Endometrial microvascular endothelial cells (primary cell): ENCODE measurements around the gene CD99. TPM values are rescaled to one million over a fixed set of nuclear protein-coding genes. Genes with fewer than 3 reads are reported as not detected.
"Not testable (repeated sequence)": the region's sequence is repeated elsewhere in the genome, so short reads cannot be mapped to it uniquely, and the experiment has no call there.

ENCODE experiments used
- in situ Hi-C: cut with HindIII; loops from 2 replicates; pipeline ENCODE4 v1.10.0; 2017; ENCODE audit warnings: low sequenced_read_pairs, low pct_unique_long_range_greater_than_20kb; ENCODE audit errors: inconsistent ontology term
- total RNA-seq: library from RNA; depleted of rRNA; stranded (reverse); fragments of >200 nt; gene quantifications from one replicate; pipeline ENCODE4 v1.2.3, GENCODE V29; 2015; ENCODE audit errors: inconsistent ontology term

CD99 gene
- total RNA-seq, 1 donor from 2014 or later = 443 TPM

- in situ Hi-C loops = no loop called here
Measured at GRCh38 chrX:2756548-2756947, 65.5 kb downstream of the CD99 start.

- in situ Hi-C loops = no loop called here
Measured at GRCh38 chrX:2761246-2761645, 70.2 kb downstream of the CD99 start.

GRCh38 chrX:2762671-2763070 is 71.6 kb downstream of the CD99 start:
- in situ Hi-C loops = not testable (repeated sequence)

- in situ Hi-C loops = not testable (repeated sequence)
Measured at GRCh38 chrX:2764766-2765548, 73.9 kb downstream of the CD99 start.

GRCh38 chrX:2765549-2765830 is 74.4 kb downstream of the CD99 start:
- in situ Hi-C loops = no loop called here

- in situ Hi-C loops = no loop called here
Measured at GRCh38 chrX:2766906-2767305, 75.8 kb downstream of the CD99 start.

- in situ Hi-C loops = no loop called here
Measured at GRCh38 chrX:2767631-2768455, 76.7 kb downstream of the CD99 start.

- in situ Hi-C loops = no loop called here
Measured at GRCh38 chrX:2769615-2770014, 78.5 kb downstream of the CD99 start.

GRCh38 chrX:2773166-2774055 is 82.3 kb downstream of the CD99 start:
- in situ Hi-C loops = not testable (repeated sequence)

GRCh38 chrX:2774057-2774456 is 83.0 kb downstream of the CD99 start:
- in situ Hi-C loops = no loop called here

GRCh38 chrX:2774776-2775175 is 83.7 kb downstream of the CD99 start:
- in situ Hi-C loops = no loop called here

- in situ Hi-C loops = not testable (repeated sequence)
Measured at GRCh38 chrX:2780472-2781225, 89.6 kb downstream of the CD99 start.

- in situ Hi-C loops = no loop called here
Measured at GRCh38 chrX:2781226-2781571, 90.1 kb downstream of the CD99 start.

- in situ Hi-C loops = no loop called here
Measured at GRCh38 chrX:2781698-2782097, 90.6 kb downstream of the CD99 start.

- in situ Hi-C loops = no loop called here
Measured at GRCh38 chrX:2782171-2782570, 91.1 kb downstream of the CD99 start.

- in situ Hi-C loops = no loop called here
Measured at GRCh38 chrX:2782778-2783177, 91.7 kb downstream of the CD99 start.

GRCh38 chrX:2784026-2784425 is 92.9 kb downstream of the CD99 start:
- in situ Hi-C loops = no loop called here

- in situ Hi-C loops = no loop called here
Measured at GRCh38 chrX:2785538-2785937, 94.4 kb downstream of the CD99 start.

GRCh38 chrX:2788980-2789379 is 97.9 kb downstream of the CD99 start:
- in situ Hi-C loops = no loop called here
